ENCODE data around the gene PHACTR1. TPM values are rescaled to one million over a fixed set of nuclear protein-coding genes. Genes with fewer than 3 reads are reported as not detected.

The PHACTR1 gene
- polyA plus RNA-seq, 2 of the 4 experiments (the other 2 are of a cell fraction): not detected

DNA sequence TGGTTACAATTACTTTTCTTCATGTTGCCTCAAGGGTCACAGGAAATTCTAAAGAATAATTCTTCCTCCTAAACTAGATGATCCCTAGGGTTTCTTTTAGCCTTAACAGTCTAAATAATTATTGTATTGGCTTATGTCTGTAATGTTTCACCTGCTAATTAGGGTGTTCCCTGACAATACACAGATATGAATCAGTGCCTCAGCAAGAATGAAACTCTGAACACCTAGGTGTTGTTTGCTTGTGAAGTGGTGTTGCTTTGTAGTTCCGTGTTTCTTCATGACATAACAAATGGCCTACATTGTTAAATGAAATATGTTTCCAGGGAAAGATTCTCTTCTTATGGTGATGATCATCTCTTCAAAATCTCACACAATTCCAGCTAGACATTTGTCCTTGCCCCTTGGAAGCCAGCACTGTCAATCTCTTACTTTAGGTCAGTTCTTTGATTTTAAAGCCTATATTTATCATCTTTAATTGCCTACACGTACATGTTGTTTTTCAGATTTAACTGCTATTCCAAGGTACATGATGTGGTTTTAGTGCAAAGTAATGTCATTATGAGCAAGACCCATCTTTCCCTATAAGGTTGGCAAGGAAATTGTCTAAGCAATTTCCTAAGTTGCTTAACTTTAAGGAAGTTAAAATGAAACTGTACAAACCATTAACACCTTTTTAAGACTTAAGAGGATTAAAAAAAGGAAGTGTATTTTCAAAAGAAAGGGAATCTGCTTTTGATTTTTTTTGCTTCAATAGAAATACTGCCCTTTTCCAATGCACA is 499.9 kb downstream of the PHACTR1 start:
- 39% methylated on average over 2 of the region's 2 CpGs for WGBS (ENCODE audit: missing lambda C conversion rate)
- DNase-seq (ENCODE audit: low read depth in 1 of 2, low spot score in 1 of 2) (no peak), ATAC-seq (no peak), FAIRE-seq (no peak)
- POLR2A ChIA-PET: no interaction called here
- Histone ChIP-seq H3K4me2 (no peak overlapping the region), H3K4me3 (no peak overlapping the region), H3K9me3 (no peaks in the 10 kb centered on the region), H3K27ac (no peak overlapping the region), H3K4me1 (no peaks in the 10 kb centered on the region)
- TF ChIP-seq GATA3 (IDR thresholded peaks at IDR 0.05; ENCODE audit: borderline replicate concordance): no peak
- no peak for TF ChIP-seq HOXB5 (CRISPR knock-in tag; IDR thresholded peaks at IDR 0.05)
- TF ChIP-seq CBX2 (IDR thresholded peaks at IDR 0.05; ENCODE audit: borderline replicate concordance, low read depth): no peak
- TF ChIP-seq EHMT2 (IDR thresholded peaks at IDR 0.05; ENCODE audit: low read depth): no peak
- CTCF ChIA-PET: interaction anchor here (0.6 kb wide), 1 partner anchor 20 kb away, joined by 3 read pairs; no protein-coding TSS in a partner anchor

- CTCF ChIA-PET: interaction anchor here (0.9 kb wide), 1 partner anchor 22 kb away, joined by 3 read pairs; no protein-coding TSS in a partner anchor
- no peak for FAIRE-seq
Observed at GRCh38 chr6:13217206-13217905, 500.8 kb downstream of the PHACTR1 start.

More at GRCh38 chr6:13217206-13217905, 500.8 kb downstream of the PHACTR1 start:
- 31% methylated on average over 4 of the region's 4 CpGs for WGBS (ENCODE audit: missing lambda C conversion rate)
- H3K4me1 ChIP-seq: no peaks in the 10 kb centered on the region
- H3K4me2 ChIP-seq: no peak overlapping the region
- H3K27ac ChIP-seq: no peak overlapping the region
- DNase-seq (ENCODE audit: low read depth in 1 of 2, low spot score in 1 of 2) (no peak), ATAC-seq (no peak)
- no peak for TF ChIP-seq CHD4 (IDR thresholded peaks at IDR 0.05; ENCODE audit: borderline replicate concordance)
- TF ChIP-seq PBX3 (IDR thresholded peaks at IDR 0.05): no peak
- TF ChIP-seq ZNF302 (CRISPR knock-in tag; IDR thresholded peaks at IDR 0.05): no peak
- TF ChIP-seq HOXA7 (CRISPR knock-in tag; IDR thresholded peaks at IDR 0.05): no peak
- no peak for TF ChIP-seq BCL3 (IDR thresholded peaks at IDR 0.05)
- no peak for TF ChIP-seq BHLHE40 (IDR thresholded peaks at IDR 0.05; ENCODE audit: low read depth, low read length)
- TF ChIP-seq USF2 (IDR thresholded peaks at IDR 0.05): no peak
- TF ChIP-seq, protein P1, sequence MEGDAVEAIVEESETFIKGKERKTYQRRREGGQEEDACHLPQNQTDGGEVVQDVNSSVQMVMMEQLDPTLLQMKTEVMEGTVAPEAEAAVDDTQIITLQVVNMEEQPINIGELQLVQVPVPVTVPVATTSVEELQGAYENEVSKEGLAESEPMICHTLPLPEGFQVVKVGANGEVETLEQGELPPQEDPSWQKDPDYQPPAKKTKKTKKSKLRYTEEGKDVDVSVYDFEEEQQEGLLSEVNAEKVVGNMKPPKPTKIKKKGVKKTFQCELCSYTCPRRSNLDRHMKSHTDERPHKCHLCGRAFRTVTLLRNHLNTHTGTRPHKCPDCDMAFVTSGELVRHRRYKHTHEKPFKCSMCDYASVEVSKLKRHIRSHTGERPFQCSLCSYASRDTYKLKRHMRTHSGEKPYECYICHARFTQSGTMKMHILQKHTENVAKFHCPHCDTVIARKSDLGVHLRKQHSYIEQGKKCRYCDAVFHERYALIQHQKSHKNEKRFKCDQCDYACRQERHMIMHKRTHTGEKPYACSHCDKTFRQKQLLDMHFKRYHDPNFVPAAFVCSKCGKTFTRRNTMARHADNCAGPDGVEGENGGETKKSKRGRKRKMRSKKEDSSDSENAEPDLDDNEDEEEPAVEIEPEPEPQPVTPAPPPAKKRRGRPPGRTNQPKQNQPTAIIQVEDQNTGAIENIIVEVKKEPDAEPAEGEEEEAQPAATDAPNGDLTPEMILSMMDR (IDR thresholded peaks at IDR 0.05): no peak
- TF ChIP-seq MAZ (IDR thresholded peaks at IDR 0.05; ENCODE audit: borderline replicate concordance, low read depth, low read length): no peak
- no peak for TF ChIP-seq FOSB (CRISPR knock-in tag; IDR thresholded peaks at IDR 0.05)
- no peak for TF ChIP-seq ESRRA (IDR thresholded peaks at IDR 0.05; ENCODE audit: borderline replicate concordance, low read length)
- no peak for TF ChIP-seq EHMT2 (IDR thresholded peaks at IDR 0.05; ENCODE audit: low read depth)
- TF ChIP-seq MAX (IDR thresholded peaks at IDR 0.05): no peak
- TF ChIP-seq, protein P2, sequence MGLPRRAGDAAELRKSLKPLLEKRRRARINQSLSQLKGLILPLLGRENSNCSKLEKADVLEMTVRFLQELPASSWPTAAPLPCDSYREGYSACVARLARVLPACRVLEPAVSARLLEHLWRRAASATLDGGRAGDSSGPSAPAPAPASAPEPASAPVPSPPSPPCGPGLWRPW (IDR thresholded peaks at IDR 0.05): no peak
- no peak for TF ChIP-seq REST (IDR thresholded peaks at IDR 0.05)
- no peak for TF ChIP-seq RFX5 (IDR thresholded peaks at IDR 0.05)
- TF ChIP-seq CBX2 (IDR thresholded peaks at IDR 0.05; ENCODE audit: borderline replicate concordance, low read depth): no peak
- TF ChIP-seq EHF (CRISPR knock-in tag; IDR thresholded peaks at IDR 0.05): no peak
- TF ChIP-seq ELK1 (IDR thresholded peaks at IDR 0.05; ENCODE audit: low read depth, low read length): no peak
- no peak overlapping the region for H3K4me3 ChIP-seq
- H3K9me3 ChIP-seq: no peaks in the 10 kb centered on the region
- POLR2A ChIA-PET: no interaction called here

Data from A549 (cell line).